CD14-positive monocyte (primary cell): Measurements from ENCODE around the gene SDHAF1. TPM values are rescaled to one million over a fixed set of nuclear protein-coding genes. Genes with fewer than 3 reads are reported as not detected.

ENCODE experiments used
- DNase-seq, 3 donors: peaks; one replicate each; pipeline ENCODE4 v3.0.0-alpha.2; 2011 to 2022
- H2AFZ ChIP-seq: 2 replicates; pipeline ENCODE4 v1.6.0; 2012; ENCODE audit warnings: mild to moderate bottlenecking, low read depth, low read length, inconsistent platforms; ENCODE audit not compliant: insufficient read depth, poor library complexity, severe bottlenecking
- H3K27ac ChIP-seq, 2 donors: 1 replicate in 1 of 2; 2 replicates in 1 of 2; pipeline ENCODE4 v1.5.1; 2012 to 2013; ENCODE audit warnings: low read length in 2 of 2, control low read depth in 1 of 2, inconsistent platforms in 1 of 2, low read depth in 1 of 2, mild to moderate bottlenecking in 1 of 2
- H3K27me3 ChIP-seq, 2 donors: one replicate each; pipeline versions ENCODE4 v1.6.0 to v1.6.1; 2011 to 2013; ENCODE audit warnings: low read length in 2 of 2; ENCODE audit not compliant: control insufficient read depth in 2 of 2, insufficient read depth in 2 of 2
- H3K36me3 ChIP-seq, 2 donors: replicated peaks in 1 of 2; 1 replicate in 1 of 2; 2 replicates in 1 of 2; pipeline versions ENCODE4 v1.5.1 to v1.6.1; 2012 to 2013; ENCODE audit warnings: low read length in 2 of 2, control low read depth in 1 of 2, inconsistent platforms in 1 of 2, mild to moderate bottlenecking in 1 of 2; ENCODE audit not compliant: insufficient read depth in 2 of 2, control insufficient read depth in 1 of 2
- H3K4me1 ChIP-seq, 2 donors: 1 replicate in 1 of 2; 2 replicates in 1 of 2; pipeline versions ENCODE4 v1.5.1 to v1.6.1; 2012 to 2013; ENCODE audit warnings: low read length in 2 of 2, control low read depth in 1 of 2, inconsistent platforms in 1 of 2, mild to moderate bottlenecking in 1 of 2, moderate library complexity in 1 of 2; ENCODE audit not compliant: insufficient read depth in 2 of 2, control insufficient read depth in 1 of 2
- H3K4me2 ChIP-seq: replicated peaks from 2 replicates; pipeline ENCODE3; 2012; ENCODE audit warnings: low read length, moderate library complexity, mild to moderate bottlenecking; ENCODE audit not compliant: poor library complexity, severe bottlenecking; ENCODE audit errors: extremely low read depth
- H3K4me3 ChIP-seq, 3 experiments: fragments of 200-600 bp in 1 of 3; sonication (generic) in 1 of 3; replicated peaks in 1 of 3; 1 replicate in 2 of 3; 2 replicates in 1 of 3; pipeline ENCODE4 v1.5.1; 2011 to 2013; ENCODE audit warnings: low read length in 3 of 3, mild to moderate bottlenecking in 3 of 3, control low read depth in 2 of 3, low read depth in 2 of 3, inconsistent platforms in 1 of 3, moderate library complexity in 1 of 3
- H3K79me2 ChIP-seq: 2 replicates; pipeline ENCODE4 v1.6.0; 2012; ENCODE audit warnings: mild to moderate bottlenecking, control low read depth, inconsistent platforms, low read length, moderate library complexity; ENCODE audit not compliant: insufficient read depth
- H3K9ac ChIP-seq: 2 replicates; pipeline ENCODE4 v1.6.0; 2017; ENCODE audit warnings: low read length, mild to moderate bottlenecking; ENCODE audit not compliant: insufficient read depth, poor library complexity, severe bottlenecking
- H3K9me3 ChIP-seq, 2 donors: replicated peaks in 1 of 2; 1 replicate in 1 of 2; 2 replicates in 1 of 2; pipeline versions ENCODE4 v1.5.1 to v1.6.1; 2012 to 2013; ENCODE audit warnings: low read length in 2 of 2, control low read depth in 1 of 2; ENCODE audit not compliant: control insufficient read depth in 1 of 2, insufficient read depth in 1 of 2
- H4K20me1 ChIP-seq: 2 replicates; pipeline ENCODE4 v1.6.0; 2012; ENCODE audit warnings: mild to moderate bottlenecking, low read length, control low read depth, moderate library complexity; ENCODE audit not compliant: insufficient read depth
- H3K27ac Mint-ChIP-seq, 7 donors: one replicate each; pipeline ENCODE4 v1.8.0; 2020; ENCODE audit warnings: mild to moderate bottlenecking in 7 of 7, mixed read lengths in 7 of 7, moderate library complexity in 6 of 7, inconsistent platforms in 2 of 7
- H3K27me3 Mint-ChIP-seq, 3 donors: one replicate each; pipeline ENCODE4 v1.8.0; 2021 to 2022; ENCODE audit warnings: low read depth in 3 of 3, mild to moderate bottlenecking in 3 of 3, mixed read lengths in 3 of 3, moderate library complexity in 3 of 3, inconsistent platforms in 1 of 3
- H3K36me3 Mint-ChIP-seq, 2 donors: one replicate each; pipeline ENCODE4 v1.8.0; 2020; ENCODE audit warnings: mixed read lengths in 2 of 2, inconsistent platforms in 1 of 2, mild to moderate bottlenecking in 1 of 2
- H3K4me1 Mint-ChIP-seq: one replicate; pipeline ENCODE4 v1.8.0; 2020; ENCODE audit warnings: mild to moderate bottlenecking, mixed read lengths
- H3K4me3 Mint-ChIP-seq, 2 donors: one replicate each; pipeline ENCODE4 v1.8.0; 2020; ENCODE audit warnings: mild to moderate bottlenecking in 2 of 2, mixed read lengths in 2 of 2, moderate library complexity in 1 of 2
- H3K9me3 Mint-ChIP-seq, 7 donors: one replicate each; pipeline ENCODE4 v1.8.0; 2020 to 2022; ENCODE audit warnings: mixed read lengths in 7 of 7, mild to moderate bottlenecking in 6 of 7, moderate library complexity in 6 of 7, inconsistent platforms in 2 of 7
- WGBS: methylation state at CpG from one replicate; pipeline ENCODE4 v1.1.5; 2013; ENCODE audit warnings: missing lambda C conversion rate; ENCODE audit not compliant: insufficient coverage; 5-methylcytosine and 5-hydroxymethylcytosine counted together
- intact Hi-C, 2 donors: fragments of 100-400 bp; cut with micrococcal nuclease; formaldehyde crosslinking; loops; one replicate each; pipeline versions ENCODE4 v1.15.0 to v1.15.1; 2023
- polyA minus RNA-seq: library from RNA; depleted of rRNA, polyadenylated mRNA; stranded (reverse); fragments of >200 nt; gene quantifications from 2 replicates; pipeline ENCODE4 v1.2.3, GENCODE V29; 2012
- polyA plus RNA-seq, 3 donors: library from polyadenylated mRNA; depleted of rRNA in 1 of 3; unstranded in 2 of 3; stranded (reverse) in 1 of 3; fragments of 300-500 nt in 2 of 3; fragments of >200 nt in 1 of 3; fragmentation: Illumina TruSeq in 2 of 3; gene quantifications; 1 replicate in 2 of 3; 2 replicates in 1 of 3; pipeline ENCODE4 v1.2.3, GENCODE V29; 2012 to 2021
- total RNA-seq, 12 experiments: library from RNA in 1 of 12; stranded (reverse) in 1 of 12; fragments of 120-200 nt in 1 of 12; gene quantifications; one replicate each; pipeline ENCODE4 v1.2.4 and lab custom pipeline; 2013 to 2026; ENCODE audit warnings: mixed read lengths in 6 of 12, inconsistent platforms in 1 of 12
- TF ChIP-seq, protein P1 (sequence below): fragments of 200-600 bp; IDR thresholded peaks from one replicate; pipeline ENCODE4 v1.8.0; 2022; ENCODE audit warnings: antibody characterized with exemption, mild to moderate bottlenecking

SDHAF1 gene, protein sequence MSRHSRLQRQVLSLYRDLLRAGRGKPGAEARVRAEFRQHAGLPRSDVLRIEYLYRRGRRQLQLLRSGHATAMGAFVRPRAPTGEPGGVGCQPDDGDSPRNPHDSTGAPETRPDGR
- 21.8 TPM for total RNA-seq (2013)
- polyA plus RNA-seq, result 10 to 100 TPM; 10.4 to 26.9 (median 19.0) TPM
- 22.2 and 41.4 TPM in 2 replicates for polyA minus RNA-seq
- 1.1 to 6.6 (median 2.8) reads per million in 11 experiments for total RNA-seq (lab: John Stamatoyannopoulos, UW)

GRCh38 chr19:35995048-35995993, at the start of gene SDHAF1:
TSS of gene SDHAF1 (plus strand) at chr19:35995188. CDS start at chr19:35995275, 87 bp downstream.
- intact Hi-C loops, result loop anchor here in 1 of 2 donors (5.0 kb wide), 1 partner anchor 57 kb away; the partner anchor contains the start of genes THAP8 and WDR62

More at GRCh38 chr19:35995048-35995993, at the start of gene SDHAF1:
- TF ChIP-seq, protein P1, sequence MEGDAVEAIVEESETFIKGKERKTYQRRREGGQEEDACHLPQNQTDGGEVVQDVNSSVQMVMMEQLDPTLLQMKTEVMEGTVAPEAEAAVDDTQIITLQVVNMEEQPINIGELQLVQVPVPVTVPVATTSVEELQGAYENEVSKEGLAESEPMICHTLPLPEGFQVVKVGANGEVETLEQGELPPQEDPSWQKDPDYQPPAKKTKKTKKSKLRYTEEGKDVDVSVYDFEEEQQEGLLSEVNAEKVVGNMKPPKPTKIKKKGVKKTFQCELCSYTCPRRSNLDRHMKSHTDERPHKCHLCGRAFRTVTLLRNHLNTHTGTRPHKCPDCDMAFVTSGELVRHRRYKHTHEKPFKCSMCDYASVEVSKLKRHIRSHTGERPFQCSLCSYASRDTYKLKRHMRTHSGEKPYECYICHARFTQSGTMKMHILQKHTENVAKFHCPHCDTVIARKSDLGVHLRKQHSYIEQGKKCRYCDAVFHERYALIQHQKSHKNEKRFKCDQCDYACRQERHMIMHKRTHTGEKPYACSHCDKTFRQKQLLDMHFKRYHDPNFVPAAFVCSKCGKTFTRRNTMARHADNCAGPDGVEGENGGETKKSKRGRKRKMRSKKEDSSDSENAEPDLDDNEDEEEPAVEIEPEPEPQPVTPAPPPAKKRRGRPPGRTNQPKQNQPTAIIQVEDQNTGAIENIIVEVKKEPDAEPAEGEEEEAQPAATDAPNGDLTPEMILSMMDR, result no peak
- peak within 1 kb of the TSS; percentile 88 to 95 for H3K4me3 Mint-ChIP-seq
- under 1% methylated on average over 95 of the region's 97 CpGs for WGBS
- Histone ChIP-seq H3K36me3 (peaks cover 8 to 16% of the 10 kb centered on the region in 2 donors), H3K27ac (peak within 1 kb of the TSS; percentile 27 to 76), H3K9ac (peak within 1 kb of the TSS; percentile 79), H4K20me1 (peaks cover 28% of the 10 kb centered on the region), H3K4me3 (peak within 1 kb of the TSS; percentile 52 to 85 (median 73)), H2AFZ (peak within 1 kb of the TSS; percentile 94), H3K79me2 (peaks cover 34% of the 10 kb centered on the region), H3K27me3 (no peaks in the 10 kb centered on the region), H3K4me1 (peaks cover 27 to 28% of the 10 kb centered on the region in 2 donors), H3K9me3 (no peaks in the 10 kb centered on the region), H3K4me2 (peak within 1 kb of the TSS; percentile 91)
- H3K27ac Mint-ChIP-seq, result peak within 1 kb of the TSS; percentile 85 to 95 (median 87)
- peaks cover 34% of the 10 kb centered on the region for H3K4me1 Mint-ChIP-seq
- peaks cover 0 to 3% (median 0%) of the 10 kb centered on the region in 7 donors for H3K9me3 Mint-ChIP-seq
- H3K36me3 Mint-ChIP-seq, result peaks cover 9 to 15% of the 10 kb centered on the region in 2 donors
- peaks cover 2 to 4% (median 3%) of the 10 kb centered on the region in 3 donors for H3K27me3 Mint-ChIP-seq
- peak; percentile 93 to 96 (median 94) for DNase-seq
